GM12878 (cell line): ENCODE data around the gene ANGPTL4. TPM values are rescaled to one million over a fixed set of nuclear protein-coding genes. Genes with fewer than 3 reads are reported as not detected.

Experiments used
- ATAC-seq: fragments of 200-7000 bp; cut with Tn5 transposase; 3 replicates; pipeline ENCODE4 v1.9.1; 2020; ENCODE audit warnings: mild to moderate bottlenecking, moderate library complexity
- BruUV-seq: library from RNA; stranded (reverse); fragments of 400-500 nt; replicated peaks from 2 replicates; lab custom pipeline; 2021; lab: Mats Ljungman, UMichigan
- CTCF ChIA-PET: fragments of 300-600 bp; sonication (Branson Sonifier 250); formaldehyde crosslinking; extraction: SDS; loops from one replicate; lab custom pipeline; 2021; ENCODE audit warnings: inconsistent platforms; lab: Yijun Ruan, JAX
- POLR2A ChIA-PET: fragments of 350-600 bp; formaldehyde crosslinking; extraction: SDS; loops from one replicate; lab custom pipeline; 2021; ENCODE audit warnings: inconsistent platforms; lab: Charles Lee
- RAD21 ChIA-PET: fragments of 300-600 bp; sonication (Branson Sonifier 250); formaldehyde crosslinking; loops from one replicate; lab custom pipeline; 2023; ENCODE audit warnings: antibody characterized with exemption; ENCODE audit not compliant: unreplicated experiment; lab: Charles Lee
- SMC1A ChIA-PET: fragments of 300-600 bp; sonication (Branson Sonifier 250); formaldehyde crosslinking; loops from one replicate; lab custom pipeline; 2023; ENCODE audit not compliant: unreplicated experiment, uncharacterized antibody; lab: Charles Lee
- DNase-seq: peaks from one replicate; pipeline ENCODE4 v3.0.0-alpha.2; 2011; ENCODE audit warnings: low read depth, low spot score
- FAIRE-seq: peaks from 3 replicates; lab custom pipeline; 2011; peaks lifted over from hg19 to GRCh38; lab: Jason Lieb, UNC
- H2AFZ ChIP-seq: 2 replicates; pipeline ENCODE4 v1.6.0; 2011; ENCODE audit warnings: low read depth, low read length, control low read depth; ENCODE audit not compliant: control insufficient read depth
- H3K27ac ChIP-seq: 2 replicates; pipeline ENCODE4 v1.5.1; 2011; ENCODE audit warnings: control low read depth; ENCODE audit not compliant: control insufficient read depth, insufficient read depth
- H3K27me3 ChIP-seq, 2 experiments: replicated peaks in 1 of 2; 2 replicates each; pipeline versions ENCODE4 v1.6.0 to v1.6.1; 2011; ENCODE audit warnings: low read length in 1 of 2; ENCODE audit not compliant: control insufficient read depth in 2 of 2, insufficient read depth in 2 of 2
- H3K36me3 ChIP-seq, 2 experiments: 2 replicates each; pipeline ENCODE4 v1.5.1; 2011; ENCODE audit warnings: low read length in 1 of 2; ENCODE audit not compliant: control insufficient read depth in 2 of 2, insufficient read depth in 2 of 2
- H3K4me1 ChIP-seq: 2 replicates; pipeline ENCODE4 v1.6.1; 2011; ENCODE audit warnings: mild to moderate bottlenecking, low read length, moderate library complexity, mixed read lengths; ENCODE audit not compliant: control insufficient read depth, insufficient read depth
- H3K4me2 ChIP-seq: 2 replicates; pipeline ENCODE4 v1.6.0; 2011; ENCODE audit warnings: control low read depth; ENCODE audit not compliant: control insufficient read depth, insufficient read depth
- H3K4me3 ChIP-seq: fragments of 200-600 bp; sonication (generic); 2 replicates; pipeline ENCODE4 v1.5.1; 2016
- H3K79me2 ChIP-seq: 2 replicates; pipeline ENCODE4 v1.6.0; 2011; ENCODE audit warnings: low read length; ENCODE audit not compliant: control insufficient read depth, insufficient read depth
- H3K9ac ChIP-seq: 2 replicates; pipeline ENCODE4 v1.8.0; 2011; ENCODE audit warnings: low read length, control low read depth, mixed read lengths; ENCODE audit not compliant: control insufficient read depth, insufficient read depth
- H3K9me3 ChIP-seq: replicated peaks from 3 replicates; pipeline ENCODE4 v1.5.1; 2011; ENCODE audit warnings: mild to moderate bottlenecking, low read length; ENCODE audit not compliant: control insufficient read depth, insufficient read depth
- H4K20me1 ChIP-seq: 2 replicates; pipeline ENCODE4 v1.6.0; 2011; ENCODE audit not compliant: control insufficient read depth, insufficient read depth
- EP300 ChIP-seq, 2 experiments: fragments of 150-350 bp in 1 of 2; IDR thresholded peaks; 2 replicates each; pipeline ENCODE4 v1.6.1; 2011 to 2012; ENCODE audit warnings: low read depth in 2 of 2, low read length in 2 of 2, borderline replicate concordance in 1 of 2, improper control_type of control experiment in 1 of 2, inconsistent platforms in 1 of 2; ENCODE audit not compliant: control insufficient read depth in 1 of 2
- ESRRA ChIP-seq: IDR thresholded peaks from 2 replicates; pipeline ENCODE4 v1.6.1; 2012; ENCODE audit warnings: mild to moderate bottlenecking, low read length, improper control_type of control experiment
- HDGF ChIP-seq: fragments of 450-650 bp; IDR thresholded peaks from 2 replicates; pipeline ENCODE4 v1.6.1; 2016; ENCODE audit warnings: antibody characterized with exemption
- IRF5 ChIP-seq: fragments of 450-650 bp; IDR thresholded peaks from 2 replicates; pipeline ENCODE4 v1.6.1; 2017; ENCODE audit warnings: borderline replicate concordance
- KAT2A ChIP-seq: conservative IDR thresholded peaks from 2 replicates; pipeline ENCODE4 v1.6.1; 2011; ENCODE audit warnings: low read depth, low read length; ENCODE audit not compliant: control insufficient read depth
- WGBS: methylation state at CpG from one replicate; pipeline ENCODE4 v1.1.6; 2016; ENCODE audit warnings: low lambda C conversion rate; ENCODE audit not compliant: insufficient replicate concordance, insufficient coverage; ENCODE audit errors: missing lambda C conversion rate; 5-methylcytosine and 5-hydroxymethylcytosine counted together
- in situ Hi-C: fragments of 300-500 bp; cut with MboI; formaldehyde crosslinking; loops from 9 replicates; pipeline ENCODE4 v1.14.3; 2018; ENCODE audit warnings: mixed read lengths
- intact Hi-C: fragments of 100-400 bp; cut with micrococcal nuclease; formaldehyde crosslinking; loops from one replicate; pipeline ENCODE4 v1.14.2; 2022; ENCODE audit not compliant: unreplicated experiment
- polyA plus RNA-seq, 11 experiments: library from polyadenylated mRNA; depleted of rRNA in 4 of 11; unstranded in 6 of 11; stranded (reverse) in 5 of 11; fragments of >200 nt; fragmentation: Nextera tagmentation in 4 of 11; fragmentation: Illumina TruSeq in 1 of 11; extraction: Ambion mirVana in 4 of 11; extraction: Trizol in 1 of 11; gene quantifications; 1 replicate in 1 of 11; 2 replicates in 10 of 11; pipeline versions ENCODE4 v1.2.1 to v1.2.3, GENCODE V29; 2011 to 2016; ENCODE audit warnings: inconsistent platforms in 2 of 11, missing spikeins in 2 of 11, low read depth in 1 of 11
- total RNA-seq, 4 experiments: library from RNA; depleted of rRNA in 3 of 4; stranded (reverse); fragments of >200 nt in 3 of 4; fragmentation: Illumina TruSeq in 1 of 4; extraction: Trizol in 1 of 4; gene quantifications; 2 replicates each; pipeline versions ENCODE4 v1.2.1 to v1.2.3, GENCODE V29; 2013 to 2021
- TF ChIP-seq, protein P1 (sequence below): fragments of 450-650 bp; IDR thresholded peaks from 2 replicates; pipeline ENCODE4 v1.6.1; 2017; ENCODE audit warnings: mild to moderate bottlenecking

Gene ANGPTL4
- total and polyA plus RNA-seq, 10 of the 15 experiments (the other 5 are each of a cell fraction or from before 2014, with no cell fraction given) = 0.45 TPM; not detected in 9

DNA sequence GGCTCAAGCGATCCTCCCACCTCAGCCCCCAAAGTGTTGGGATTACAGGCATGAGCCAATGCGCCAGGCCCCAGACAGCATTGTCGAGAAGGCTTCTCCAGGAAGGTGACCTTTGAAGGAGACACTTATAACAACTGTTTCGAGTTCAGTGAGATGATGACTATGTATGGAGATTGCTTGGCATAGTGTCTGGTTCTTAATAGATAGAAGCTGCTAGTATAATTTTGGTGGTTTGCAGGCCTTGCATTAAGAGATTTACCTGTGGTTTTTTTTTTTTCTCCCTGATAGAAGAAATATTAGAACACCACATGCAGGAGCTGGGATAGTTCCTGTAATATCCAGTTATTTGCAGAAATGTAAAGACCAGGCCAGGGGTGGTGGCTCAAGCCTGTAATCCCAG lies 52.8 kb downstream of the ANGPTL4 start:
- in situ Hi-C loops = loop anchor here (5.0 kb wide), 1 partner anchor 161 kb away; the partner anchor contains the start of gene MYO1F
- Histone ChIP-seq H3K9me3 (no peaks in the 10 kb centered on the region), H3K4me1 (peaks cover 4% of the 10 kb centered on the region; the same call in 1 of the 2 replicates), H4K20me1 (no peaks in the 10 kb centered on the region), H3K27ac (no peak overlapping the region), H3K36me3 (no peaks in the 10 kb centered on the region), H3K4me3 (no peak overlapping the region), H3K4me2 (no peak overlapping the region), H3K27me3 (no peaks in the 10 kb centered on the region), H3K9ac (no peak overlapping the region), H2AFZ (no peak overlapping the region), H3K79me2 (no peaks in the 10 kb centered on the region)
- TF ChIP-seq IRF5 (no peak), HDGF (no peak)
- ChIA-PET SMC1A (no interaction called here), RAD21 (interaction anchor here (0.7 kb wide), 1 partner anchor 89 kb away, joined by 3 read pairs; no protein-coding TSS in a partner anchor), POLR2A (interaction anchor here (0.6 to 1.3 kb wide), 3 partner anchors 33 to 213 kb away, joined by 3 to 5 read pairs (median 4); no protein-coding TSS in a partner anchor), CTCF (interaction anchor here (0.6 to 2.3 kb wide), 2 partner anchors 76 to 88 kb away, joined by 3 to 5 read pairs; no protein-coding TSS in a partner anchor)
- intact Hi-C loops = no loop called here
- ATAC-seq (no peak), FAIRE-seq (no peak), DNase-seq (no peak)
- no TSS peak for BruUV-seq
- 73% methylated on average over 4 of the region's 4 CpGs for WGBS

DNA sequence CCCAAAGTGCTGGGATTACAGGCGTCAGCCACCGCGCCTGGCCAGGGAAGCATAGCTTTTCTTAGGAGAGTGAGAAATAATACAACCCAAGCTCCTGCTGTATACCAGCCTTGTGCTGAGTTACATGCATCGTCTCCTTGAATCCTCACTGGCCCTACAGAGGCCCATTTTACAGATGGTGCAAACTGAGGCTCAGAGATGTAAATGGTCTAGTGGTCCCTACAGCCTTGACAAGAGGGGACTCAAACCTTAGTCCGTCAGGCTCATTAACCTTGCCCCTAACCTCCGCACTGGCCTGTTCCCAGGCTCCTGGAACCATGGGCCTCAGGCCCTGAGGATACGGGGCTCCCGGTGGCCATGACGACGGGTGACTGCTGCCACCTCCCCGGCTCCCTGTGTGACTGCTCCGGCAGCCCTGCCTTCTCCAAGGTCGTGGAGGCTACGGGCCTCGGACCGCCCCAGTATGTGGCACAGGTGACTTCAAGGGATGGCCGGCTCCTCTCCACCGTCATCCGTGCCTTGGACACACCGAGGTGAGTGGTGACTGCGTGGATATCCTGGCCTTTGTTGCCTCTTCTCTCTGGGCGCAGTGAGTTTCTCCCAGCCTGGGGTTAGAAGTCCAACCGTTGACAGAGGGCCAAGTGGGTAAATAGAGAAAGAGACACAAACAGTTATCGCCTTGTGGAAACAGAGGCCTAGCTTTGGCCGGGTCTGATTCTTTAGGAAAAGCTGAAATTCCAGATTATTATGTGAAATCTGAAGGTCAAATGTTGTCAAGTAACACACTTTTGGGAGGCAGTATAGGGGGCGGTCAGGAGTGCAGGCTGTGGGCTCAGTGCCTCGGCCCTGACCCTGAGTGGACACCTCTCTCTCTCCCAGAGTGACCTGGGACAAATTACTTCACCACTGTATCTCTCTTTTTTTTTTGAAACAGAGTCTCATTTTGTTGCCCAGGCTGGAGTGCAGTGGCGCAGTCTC lies 57.8 kb downstream of the ANGPTL4 start:
- H3K9me3 ChIP-seq = no peaks in the 10 kb centered on the region
- no peak overlapping the region for H3K9ac ChIP-seq
- no peaks in the 10 kb centered on the region for H3K4me1 ChIP-seq
- ChIA-PET SMC1A (no interaction called here), RAD21 (no interaction called here), CTCF (interaction anchor here (1.2 kb wide), 1 partner anchor 28 kb away, joined by 3 read pairs; no protein-coding TSS in a partner anchor), POLR2A (no interaction called here)
- no peak overlapping the region for H3K4me3 ChIP-seq
- H2AFZ ChIP-seq = no peak overlapping the region
- H4K20me1 ChIP-seq = no peaks in the 10 kb centered on the region
- H3K79me2 ChIP-seq = no peaks in the 10 kb centered on the region
- 89% methylated on average over 28 of the region's 28 CpGs for WGBS
- ATAC-seq = no peak
- H3K36me3 ChIP-seq = no peaks in the 10 kb centered on the region
- no peak for DNase-seq
- BruUV-seq = no TSS peak
- no peak overlapping the region for H3K4me2 ChIP-seq
- FAIRE-seq = no peak
- no peaks in the 10 kb centered on the region for H3K27me3 ChIP-seq
- no peak overlapping the region for H3K27ac ChIP-seq
- in situ Hi-C loops = no loop called here
- intact Hi-C loops = no loop called here
- TF ChIP-seq, protein P1, sequence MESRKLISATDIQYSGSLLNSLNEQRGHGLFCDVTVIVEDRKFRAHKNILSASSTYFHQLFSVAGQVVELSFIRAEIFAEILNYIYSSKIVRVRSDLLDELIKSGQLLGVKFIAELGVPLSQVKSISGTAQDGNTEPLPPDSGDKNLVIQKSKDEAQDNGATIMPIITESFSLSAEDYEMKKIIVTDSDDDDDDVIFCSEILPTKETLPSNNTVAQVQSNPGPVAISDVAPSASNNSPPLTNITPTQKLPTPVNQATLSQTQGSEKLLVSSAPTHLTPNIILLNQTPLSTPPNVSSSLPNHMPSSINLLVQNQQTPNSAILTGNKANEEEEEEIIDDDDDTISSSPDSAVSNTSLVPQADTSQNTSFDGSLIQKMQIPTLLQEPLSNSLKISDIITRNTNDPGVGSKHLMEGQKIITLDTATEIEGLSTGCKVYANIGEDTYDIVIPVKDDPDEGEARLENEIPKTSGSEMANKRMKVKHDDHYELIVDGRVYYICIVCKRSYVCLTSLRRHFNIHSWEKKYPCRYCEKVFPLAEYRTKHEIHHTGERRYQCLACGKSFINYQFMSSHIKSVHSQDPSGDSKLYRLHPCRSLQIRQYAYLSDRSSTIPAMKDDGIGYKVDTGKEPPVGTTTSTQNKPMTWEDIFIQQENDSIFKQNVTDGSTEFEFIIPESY = no peak
- TF ChIP-seq KAT2A (no peak), EP300 (IDR thresholded peaks at IDR 0.05; ENCODE audit: borderline replicate concordance in 1 of 2, control insufficient read depth in 1 of 2, low read depth in 2 of 2, low read length in 2 of 2) (no peak), ESRRA (no peak)
